MM.1S (cell line): ENCODE measurements around the gene ATF5.

Experiments
- CTCF ChIP-seq: fragments of 300-600 bp; sonication (generic); IDR thresholded peaks from 2 replicates; pipeline ENCODE4 v1.5.1; 2016; ENCODE audit warnings: antibody characterized with exemption, low read length, mixed read lengths
- EZH2 ChIP-seq: fragments of 300-600 bp; sonication (generic); optimal IDR thresholded peaks from 2 replicates; pipeline ENCODE3; 2017; ENCODE audit warnings: low read depth, mild to moderate bottlenecking, antibody characterized with exemption, low read length, mixed read lengths
- EZH2phosphoT487 ChIP-seq: fragments of 300-600 bp; sonication (generic); IDR thresholded peaks from 2 replicates; pipeline ENCODE4 v1.6.1; 2018; ENCODE audit warnings: antibody characterized with exemption, low read length

GRCh38 chr19:49953416-49953815, 24.4 kb downstream of the ATF5 start:
- TF ChIP-seq CTCF: no peak
- TF ChIP-seq EZH2phosphoT487: no peak
- no peak for TF ChIP-seq EZH2
